GM15510 (cell line): ENCODE measurements around the gene SMIM12.

ENCODE experiments used
- POLR2A ChIP-seq: IDR thresholded peaks from 3 replicates; pipeline ENCODE4 v1.6.1; 2011; ENCODE audit warnings: borderline replicate concordance; ENCODE audit not compliant: insufficient read length; ENCODE audit errors: extremely low read depth

Gene SMIM12

GRCh38 chr1:34885405-34886247 is 26.1 kb upstream of the SMIM12 start:
- TF ChIP-seq POLR2A: no peak

- no peak for TF ChIP-seq POLR2A
Observed at GRCh38 chr1:34884961-34885360, 25.4 kb upstream of the SMIM12 start.

GRCh38 chr1:34884536-34884935 is 25.0 kb upstream of the SMIM12 start:
- no peak for TF ChIP-seq POLR2A

DNA sequence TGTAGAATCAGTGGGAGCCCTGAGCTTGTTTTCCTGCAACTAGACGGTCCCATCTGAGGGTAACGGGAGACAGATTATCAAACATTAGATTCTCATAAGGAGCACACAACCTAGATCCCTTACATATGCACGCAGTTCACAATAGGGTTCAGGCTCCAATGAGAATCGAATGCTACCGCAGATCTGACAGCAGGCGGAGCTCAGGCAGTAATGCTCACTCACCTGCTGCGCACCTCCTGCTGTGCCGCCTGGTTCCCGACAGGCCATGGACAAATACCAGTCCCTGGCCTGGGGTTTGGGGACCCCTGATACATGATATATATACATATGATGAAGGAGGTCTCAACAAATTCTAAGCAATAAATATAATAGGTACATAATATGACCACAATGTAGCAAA is 19.7 kb upstream of the SMIM12 start:
- TF ChIP-seq POLR2A: no peak

GRCh38 chr1:34876406-34876805 is 16.9 kb upstream of the SMIM12 start:
- no peak for TF ChIP-seq POLR2A

GRCh38 chr1:34874296-34874952 is 14.9 kb upstream of the SMIM12 start:
- TF ChIP-seq POLR2A: no peak

- TF ChIP-seq POLR2A: no peak
Observed at GRCh38 chr1:34872133-34872503, 12.6 kb upstream of the SMIM12 start.

GRCh38 chr1:34871443-34872132 is 12.0 kb upstream of the SMIM12 start:
- TF ChIP-seq POLR2A: no peak

- TF ChIP-seq POLR2A: no peak
Observed at GRCh38 chr1:34870395-34870794, 10.8 kb upstream of the SMIM12 start.

DNA sequence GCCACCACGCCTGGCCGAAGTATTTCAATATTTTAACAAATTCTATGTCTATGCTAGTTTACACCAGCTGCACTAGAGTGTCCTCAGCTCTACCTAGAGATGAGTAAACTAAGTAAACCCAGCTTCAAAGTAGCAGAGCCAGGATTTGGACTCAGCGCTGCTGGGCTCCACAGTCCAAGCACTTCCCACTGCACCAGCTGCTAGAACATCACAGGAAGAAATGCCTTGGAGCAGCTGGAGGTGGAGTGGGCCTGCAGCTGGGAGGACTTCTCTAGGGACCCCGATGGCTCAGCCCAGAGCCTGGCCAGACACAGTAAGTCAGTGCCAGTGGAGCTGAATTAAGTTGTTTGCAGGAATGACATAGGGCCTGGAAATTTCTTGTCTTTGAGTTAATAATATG is 10.2 kb upstream of the SMIM12 start:
- TF ChIP-seq POLR2A: no peak

DNA sequence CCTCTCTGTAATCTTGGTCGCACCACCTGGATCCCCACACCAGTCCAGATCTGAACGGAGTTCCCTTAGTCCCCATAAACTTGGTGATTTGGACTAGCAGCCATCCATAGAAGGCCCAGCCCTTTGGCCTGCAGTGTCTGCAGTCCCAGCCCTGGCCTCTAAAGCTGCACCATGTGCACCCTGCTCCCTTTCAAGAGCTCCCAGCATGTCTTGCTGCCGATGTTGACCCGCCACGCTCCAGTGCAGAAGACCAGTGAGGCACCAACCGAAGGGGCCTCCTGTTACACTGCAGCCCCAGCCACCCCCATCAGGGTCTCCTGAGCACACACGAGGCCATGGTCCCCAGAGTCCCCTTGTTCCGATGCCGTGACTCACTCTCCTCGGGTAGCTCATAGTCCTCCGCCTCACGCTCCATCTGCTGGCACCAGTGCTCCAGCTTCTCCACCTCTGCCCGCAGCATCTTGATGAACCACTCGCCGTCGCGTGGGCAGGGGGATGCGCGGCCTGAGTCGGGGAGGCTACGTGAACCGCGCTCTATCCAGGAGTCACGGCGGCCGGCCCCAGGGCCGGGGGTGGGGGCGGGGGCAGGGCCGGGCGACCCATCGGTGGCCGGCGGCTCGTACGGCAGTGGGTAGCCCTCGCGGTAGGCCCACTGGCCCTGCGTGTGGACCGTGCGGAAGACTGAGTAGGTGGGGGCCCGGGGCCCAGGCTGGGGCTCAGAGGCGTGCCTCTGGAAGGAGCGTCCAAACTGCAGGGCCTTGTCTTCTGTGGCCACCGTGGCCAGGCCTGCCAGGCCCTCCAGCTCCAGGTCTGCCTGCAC is 8.9 kb upstream of the SMIM12 start:
- TF ChIP-seq POLR2A: no peak

- TF ChIP-seq POLR2A: no peak
Observed at GRCh38 chr1:34867415-34867814, 7.9 kb upstream of the SMIM12 start.

DNA sequence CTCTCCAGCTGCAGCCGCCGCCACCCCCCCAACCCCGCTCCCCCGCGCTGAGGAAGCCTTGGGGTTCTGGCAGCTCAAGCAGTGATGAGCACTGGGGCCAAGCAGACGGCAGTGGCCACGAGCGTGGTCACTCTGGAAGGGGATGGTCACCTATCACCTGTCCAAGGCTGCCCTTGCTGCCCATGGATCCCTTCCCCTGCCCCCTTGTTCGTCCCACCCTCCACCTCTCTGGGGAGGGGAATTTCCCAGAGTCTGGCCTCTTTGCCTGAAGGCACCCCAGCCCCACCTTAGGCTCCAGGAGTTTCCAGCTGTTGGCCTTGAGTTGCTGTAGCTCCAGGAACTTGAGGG is 7.2 kb upstream of the SMIM12 start:
- no peak for TF ChIP-seq POLR2A

- TF ChIP-seq POLR2A: peak; percentile 25
Observed at GRCh38 chr1:34865981-34866761, 6.6 kb upstream of the SMIM12 start.
